Liver (tissue), 3 donors: ENCODE data around the gene MORN2.

ENCODE experiments used
- ATF3 ChIP-seq: IDR thresholded peaks from 2 replicates; pipeline ENCODE4 v1.6.1; 2016; ENCODE audit warnings: antibody characterized with exemption
- GABPA ChIP-seq, 2 donors: IDR thresholded peaks in 1 of 2; conservative IDR thresholded peaks in 1 of 2; 2 replicates each; pipeline ENCODE4 v1.6.1; 2016; ENCODE audit warnings: antibody characterized with exemption in 2 of 2, mild to moderate bottlenecking in 1 of 2, moderate library complexity in 1 of 2
- JUND ChIP-seq, 2 donors: IDR thresholded peaks; 2 replicates each; pipeline ENCODE4 v1.6.1; 2016; ENCODE audit warnings: antibody characterized with exemption in 2 of 2
- YY1 ChIP-seq: IDR thresholded peaks from 2 replicates; pipeline ENCODE4 v1.6.1; 2016; ENCODE audit warnings: antibody characterized with exemption, mild to moderate bottlenecking
- TF ChIP-seq, protein P1 (sequence below): fragments of 150-350 bp; IDR thresholded peaks from 2 replicates; pipeline ENCODE4 v1.5.1; 2017; ENCODE audit warnings: improper control_type of control experiment, low read depth, low read length; ENCODE audit not compliant: missing input control
- donor health status: healthy.
- donor health status: healthy.

GRCh38 chr2:38887347-38887746, 11.6 kb downstream of the MORN2 start:
- TF ChIP-seq, protein P1, sequence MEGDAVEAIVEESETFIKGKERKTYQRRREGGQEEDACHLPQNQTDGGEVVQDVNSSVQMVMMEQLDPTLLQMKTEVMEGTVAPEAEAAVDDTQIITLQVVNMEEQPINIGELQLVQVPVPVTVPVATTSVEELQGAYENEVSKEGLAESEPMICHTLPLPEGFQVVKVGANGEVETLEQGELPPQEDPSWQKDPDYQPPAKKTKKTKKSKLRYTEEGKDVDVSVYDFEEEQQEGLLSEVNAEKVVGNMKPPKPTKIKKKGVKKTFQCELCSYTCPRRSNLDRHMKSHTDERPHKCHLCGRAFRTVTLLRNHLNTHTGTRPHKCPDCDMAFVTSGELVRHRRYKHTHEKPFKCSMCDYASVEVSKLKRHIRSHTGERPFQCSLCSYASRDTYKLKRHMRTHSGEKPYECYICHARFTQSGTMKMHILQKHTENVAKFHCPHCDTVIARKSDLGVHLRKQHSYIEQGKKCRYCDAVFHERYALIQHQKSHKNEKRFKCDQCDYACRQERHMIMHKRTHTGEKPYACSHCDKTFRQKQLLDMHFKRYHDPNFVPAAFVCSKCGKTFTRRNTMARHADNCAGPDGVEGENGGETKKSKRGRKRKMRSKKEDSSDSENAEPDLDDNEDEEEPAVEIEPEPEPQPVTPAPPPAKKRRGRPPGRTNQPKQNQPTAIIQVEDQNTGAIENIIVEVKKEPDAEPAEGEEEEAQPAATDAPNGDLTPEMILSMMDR: no peak
- no peak for TF ChIP-seq GABPA (IDR thresholded peaks at IDR 0.05 in 1 of 2, conservative IDR thresholded peaks at IDR 0.05 in 1 of 2)
- no peak for TF ChIP-seq JUND (IDR thresholded peaks at IDR 0.05)
- no peak for TF ChIP-seq YY1
- TF ChIP-seq ATF3: no peak
